Measurements from ENCODE around the gene DSTYK. TPM values are rescaled to one million over a fixed set of nuclear protein-coding genes. Genes with fewer than 3 reads are reported as not detected.

Gene DSTYK
- total RNA-seq, 1 experiment from 2014 or later: 6.3 TPM

GRCh38 chr1:205133287-205133686 is 78.2 kb downstream of the DSTYK start:
- no peaks in the 10 kb centered on the region for H3K36me3 ChIP-seq (ENCODE audit: control insufficient read depth, insufficient read depth, low read length)
- intact Hi-C loops (cut with micrococcal nuclease; ENCODE audit: unreplicated experiment): no loop called here
- no peak for DNase-seq
- no peaks in the 10 kb centered on the region for H3K27me3 ChIP-seq (replicated peaks; ENCODE audit: control insufficient read depth, insufficient read depth, low read length)
- ChIA-PET POLR2A (no interaction called here), CTCF (no interaction called here)
- BruUV-seq (replicated peaks): no TSS peak
- TF ChIP-seq, protein P1, sequence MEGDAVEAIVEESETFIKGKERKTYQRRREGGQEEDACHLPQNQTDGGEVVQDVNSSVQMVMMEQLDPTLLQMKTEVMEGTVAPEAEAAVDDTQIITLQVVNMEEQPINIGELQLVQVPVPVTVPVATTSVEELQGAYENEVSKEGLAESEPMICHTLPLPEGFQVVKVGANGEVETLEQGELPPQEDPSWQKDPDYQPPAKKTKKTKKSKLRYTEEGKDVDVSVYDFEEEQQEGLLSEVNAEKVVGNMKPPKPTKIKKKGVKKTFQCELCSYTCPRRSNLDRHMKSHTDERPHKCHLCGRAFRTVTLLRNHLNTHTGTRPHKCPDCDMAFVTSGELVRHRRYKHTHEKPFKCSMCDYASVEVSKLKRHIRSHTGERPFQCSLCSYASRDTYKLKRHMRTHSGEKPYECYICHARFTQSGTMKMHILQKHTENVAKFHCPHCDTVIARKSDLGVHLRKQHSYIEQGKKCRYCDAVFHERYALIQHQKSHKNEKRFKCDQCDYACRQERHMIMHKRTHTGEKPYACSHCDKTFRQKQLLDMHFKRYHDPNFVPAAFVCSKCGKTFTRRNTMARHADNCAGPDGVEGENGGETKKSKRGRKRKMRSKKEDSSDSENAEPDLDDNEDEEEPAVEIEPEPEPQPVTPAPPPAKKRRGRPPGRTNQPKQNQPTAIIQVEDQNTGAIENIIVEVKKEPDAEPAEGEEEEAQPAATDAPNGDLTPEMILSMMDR (IDR thresholded peaks at IDR 0.05; ENCODE audit: insufficient read depth in 1 of 2, low read depth in 1 of 2, low read length in 1 of 2, severe bottlenecking in 1 of 2, unreplicated experiment in 1 of 2): no peak
- no peaks in the 10 kb centered on the region for H3K4me1 Mint-ChIP-seq (ENCODE audit: low read depth, unreplicated experiment)
- no peak overlapping the region for H3K4me3 ChIP-seq (ENCODE audit: low read depth, low read length)
- no peak overlapping the region for H3K4me3 Mint-ChIP-seq (ENCODE audit: unreplicated experiment)
- H3K9me3 ChIP-seq: no peaks in the 10 kb centered on the region
- no peaks in the 10 kb centered on the region for H3K4me1 ChIP-seq
- H3K27me3 Mint-ChIP-seq (ENCODE audit: insufficient read depth, unreplicated experiment): no peaks in the 10 kb centered on the region
- no peak overlapping the region for H3K27ac Mint-ChIP-seq (ENCODE audit: unreplicated experiment)
- H3K36me3 Mint-ChIP-seq (ENCODE audit: insufficient read depth, unreplicated experiment): no peaks in the 10 kb centered on the region
- H3K9me3 Mint-ChIP-seq (ENCODE audit: unreplicated experiment): no peaks in the 10 kb centered on the region

GRCh38 chr1:205129447-205130029 is 82.0 kb downstream of the DSTYK start:
- Histone ChIP-seq H3K4me1 (no peaks in the 10 kb centered on the region), H3K36me3 (ENCODE audit: control insufficient read depth, insufficient read depth, low read length) (no peaks in the 10 kb centered on the region), H3K9me3 (no peaks in the 10 kb centered on the region), H3K27me3 (replicated peaks; ENCODE audit: control insufficient read depth, insufficient read depth, low read length) (no peaks in the 10 kb centered on the region), H3K4me3 (ENCODE audit: low read depth, low read length) (no peak overlapping the region)
- Mint-ChIP-seq H3K36me3 (ENCODE audit: insufficient read depth, unreplicated experiment) (no peaks in the 10 kb centered on the region), H3K27ac (ENCODE audit: unreplicated experiment) (no peak overlapping the region), H3K4me1 (ENCODE audit: low read depth, unreplicated experiment) (no peaks in the 10 kb centered on the region), H3K9me3 (ENCODE audit: unreplicated experiment) (no peaks in the 10 kb centered on the region), H3K4me3 (ENCODE audit: unreplicated experiment) (no peak overlapping the region), H3K27me3 (ENCODE audit: insufficient read depth, unreplicated experiment) (no peaks in the 10 kb centered on the region)
- intact Hi-C loops (cut with micrococcal nuclease; ENCODE audit: unreplicated experiment): no loop called here
- CTCF ChIA-PET: no interaction called here
- TF ChIP-seq, protein P1 (IDR thresholded peaks at IDR 0.05; ENCODE audit: insufficient read depth in 1 of 2, low read depth in 1 of 2, low read length in 1 of 2, severe bottlenecking in 1 of 2, unreplicated experiment in 1 of 2): no peak
- DNase-seq: no peak
- POLR2A ChIA-PET: no interaction called here
- BruUV-seq (replicated peaks): no TSS peak

- CTCF ChIA-PET: no interaction called here
- Mint-ChIP-seq H3K4me3 (ENCODE audit: unreplicated experiment) (no peak overlapping the region), H3K4me1 (ENCODE audit: low read depth, unreplicated experiment) (no peaks in the 10 kb centered on the region), H3K27ac (ENCODE audit: unreplicated experiment) (no peak overlapping the region), H3K36me3 (ENCODE audit: insufficient read depth, unreplicated experiment) (no peaks in the 10 kb centered on the region), H3K9me3 (ENCODE audit: unreplicated experiment) (no peaks in the 10 kb centered on the region), H3K27me3 (ENCODE audit: insufficient read depth, unreplicated experiment) (no peaks in the 10 kb centered on the region)
- POLR2A ChIA-PET: no interaction called here
- intact Hi-C loops (cut with micrococcal nuclease; ENCODE audit: unreplicated experiment): no loop called here
- BruUV-seq (replicated peaks): no TSS peak
- Histone ChIP-seq H3K27me3 (replicated peaks; ENCODE audit: control insufficient read depth, insufficient read depth, low read length) (no peaks in the 10 kb centered on the region), H3K36me3 (ENCODE audit: control insufficient read depth, insufficient read depth, low read length) (no peaks in the 10 kb centered on the region), H3K4me3 (ENCODE audit: low read depth, low read length) (no peak overlapping the region), H3K4me1 (no peaks in the 10 kb centered on the region), H3K9me3 (no peaks in the 10 kb centered on the region)
- TF ChIP-seq, protein P1 (IDR thresholded peaks at IDR 0.05; ENCODE audit: insufficient read depth in 1 of 2, low read depth in 1 of 2, low read length in 1 of 2, severe bottlenecking in 1 of 2, unreplicated experiment in 1 of 2): no peak
- DNase-seq: no peak
These were observed 83.5 kb downstream of the DSTYK start for GRCh38 chr1:205128050-205128449.
